CD8-positive, alpha-beta memory T cell (primary cell): ENCODE results near the gene IL3. TPM values are rescaled to one million over a fixed set of nuclear protein-coding genes. Genes with fewer than 3 reads are reported as not detected.
A peak's percentile ranks its signal among the peaks of the same experiment; 100 is the strongest.

Experiments
- CTCF ChIA-PET: fragments of 350-600 bp; sonication (Branson Sonifier 250); formaldehyde crosslinking; loops from one replicate; lab custom pipeline; 2021; ENCODE audit warnings: antibody characterized with exemption; lab: Charles Lee
- POLR2A ChIA-PET: fragments of 350-600 bp; sonication (Branson Sonifier 250); formaldehyde crosslinking; loops from one replicate; lab custom pipeline; 2021; ENCODE audit warnings: antibody characterized with exemption; lab: Charles Lee
- DNase-seq, 5 donors: peaks; one replicate each; pipeline versions ENCODE4 v3.0.0 to v3.0.0-alpha.2; 2020 to 2022; ENCODE audit warnings: mixed read lengths in 1 of 5
- H3K27ac ChIP-seq: one replicate; pipeline ENCODE4 v1.7.0; 2013; ENCODE audit warnings: low read depth, mild to moderate bottlenecking, low read length, moderate library complexity
- H3K27me3 ChIP-seq: 2 replicates; pipeline ENCODE4 v1.7.0; 2013; ENCODE audit warnings: low read length, mild to moderate bottlenecking; ENCODE audit not compliant: insufficient read depth, poor library complexity, severe bottlenecking
- H3K36me3 ChIP-seq: 2 replicates; pipeline ENCODE4 v1.7.0; 2013; ENCODE audit warnings: mild to moderate bottlenecking, low read length, moderate library complexity; ENCODE audit not compliant: insufficient read depth
- H3K4me1 ChIP-seq: 2 replicates; pipeline ENCODE4 v1.7.0; 2013; ENCODE audit warnings: mild to moderate bottlenecking, low read length, moderate library complexity; ENCODE audit not compliant: insufficient read depth
- H3K4me3 ChIP-seq: 2 replicates; pipeline ENCODE4 v1.7.0; 2013; ENCODE audit warnings: mild to moderate bottlenecking, low read length
- H3K9me3 ChIP-seq: 2 replicates; pipeline ENCODE4 v1.7.0; 2013; ENCODE audit warnings: mild to moderate bottlenecking, low read length
- H3K27ac Mint-ChIP-seq, 8 donors: one replicate each; pipeline ENCODE4 v1.8.0; 2020 to 2021; ENCODE audit warnings: mixed read lengths in 8 of 8, mild to moderate bottlenecking in 6 of 8, inconsistent platforms in 3 of 8, moderate library complexity in 3 of 8
- H3K27me3 Mint-ChIP-seq, 2 donors: one replicate each; pipeline ENCODE4 v1.8.0; 2020 to 2021; ENCODE audit warnings: mixed read lengths in 2 of 2, mild to moderate bottlenecking in 1 of 2, moderate library complexity in 1 of 2
- H3K36me3 Mint-ChIP-seq, 3 donors: one replicate each; pipeline ENCODE4 v1.8.0; 2020 to 2021; ENCODE audit warnings: mixed read lengths in 3 of 3, inconsistent platforms in 1 of 3, mild to moderate bottlenecking in 1 of 3
- H3K4me1 Mint-ChIP-seq, 3 donors: one replicate each; pipeline ENCODE4 v1.8.0; 2020 to 2021; ENCODE audit warnings: mixed read lengths in 3 of 3, inconsistent platforms in 1 of 3, mild to moderate bottlenecking in 1 of 3
- H3K4me3 Mint-ChIP-seq, 7 donors: one replicate each; pipeline ENCODE4 v1.8.0; 2020 to 2021; ENCODE audit warnings: mixed read lengths in 7 of 7, mild to moderate bottlenecking in 6 of 7, moderate library complexity in 4 of 7, inconsistent platforms in 2 of 7
- H3K9me3 Mint-ChIP-seq, 5 donors: one replicate each; pipeline ENCODE4 v1.8.0; 2020 to 2022; ENCODE audit warnings: mixed read lengths in 5 of 5, mild to moderate bottlenecking in 3 of 5, moderate library complexity in 2 of 5, inconsistent platforms in 1 of 5
- polyA plus RNA-seq: library from polyadenylated mRNA; unstranded; fragments of 300-500 nt; fragmentation: Illumina TruSeq; gene quantifications from one replicate; pipeline ENCODE4 v1.2.3, GENCODE V29; 2021
- total RNA-seq, 2 experiments: library from RNA; stranded (reverse); gene quantifications; one replicate each; pipeline ENCODE4 v1.2.3, GENCODE V29; 2021

The IL3 gene
- total and polyA plus RNA-seq, 3 experiments from 2014 or later: 69.7 to 71.9 TPM; not detected in 1

- Mint-ChIP-seq H3K27me3 (peaks cover 0 to 5% of the 10 kb centered on the region in 2 donors), H3K4me3 (peak overlapping the region in 3 of 7 donors; percentile 17 to 69 (median 47)), H3K9me3 (no peaks in the 10 kb centered on the region), H3K27ac (peak overlapping the region; percentile 77 to 98 (median 96)), H3K4me1 (peaks cover 52 to 54% (median 52%) of the 10 kb centered on the region in 3 donors), H3K36me3 (no peaks in the 10 kb centered on the region)
- Histone ChIP-seq H3K9me3 (no peaks in the 10 kb centered on the region), H3K4me1 (peaks cover 37% of the 10 kb centered on the region), H3K27ac (peak overlapping the region; percentile 73), H3K27me3 (no peaks in the 10 kb centered on the region), H3K4me3 (no peak overlapping the region), H3K36me3 (no peaks in the 10 kb centered on the region)
- no peak for DNase-seq
- POLR2A ChIA-PET: no interaction called here
- CTCF ChIA-PET: interaction anchor here (1.2 to 1.8 kb wide), 2 partner anchors 49 to 55 kb away, joined by 3 to 6 read pairs; no protein-coding TSS in a partner anchor
Observed at GRCh38 chr5:132055441-132055807, 5.0 kb upstream of the IL3 start.

- Mint-ChIP-seq H3K4me1 (peaks cover 52 to 54% (median 52%) of the 10 kb centered on the region in 3 donors), H3K4me3 (peak overlapping the region in 6 of 7 donors; percentile 17 to 69 (median 50)), H3K36me3 (no peaks in the 10 kb centered on the region), H3K27ac (peak overlapping the region; percentile 77 to 98 (median 96)), H3K27me3 (peaks cover 0 to 5% of the 10 kb centered on the region in 2 donors), H3K9me3 (no peaks in the 10 kb centered on the region)
- ChIA-PET POLR2A (interaction anchor here (0.5 kb wide), 1 partner anchor 419 kb away, joined by 3 read pairs; no protein-coding TSS in a partner anchor), CTCF (interaction anchor here (1.0 to 1.8 kb wide), 3 partner anchors 9 to 55 kb away, joined by 3 to 6 read pairs (median 3); no protein-coding TSS in a partner anchor)
- H3K4me3 ChIP-seq: no peak overlapping the region
- H3K4me1 ChIP-seq: peaks cover 37% of the 10 kb centered on the region
- DNase-seq: peak in 4 of 5 donors; percentile 40 to 78 (median 70)
- H3K27me3 ChIP-seq: no peaks in the 10 kb centered on the region
- H3K27ac ChIP-seq: peak overlapping the region; percentile 73
- no peaks in the 10 kb centered on the region for H3K36me3 ChIP-seq
- H3K9me3 ChIP-seq: no peaks in the 10 kb centered on the region
Observed at GRCh38 chr5:132055808-132056609, 4.4 kb upstream of the IL3 start.

- no peak for DNase-seq
- H3K9me3 ChIP-seq: no peaks in the 10 kb centered on the region
- H3K4me3 ChIP-seq: no peak overlapping the region
- H3K27ac ChIP-seq: peak overlapping the region; percentile 73
- H3K27me3 Mint-ChIP-seq: peaks cover 0 to 5% of the 10 kb centered on the region in 2 donors
- peak overlapping the region in 3 of 7 donors; percentile 47 to 69 (median 62) for H3K4me3 Mint-ChIP-seq
- peak overlapping the region; percentile 77 to 98 (median 96) for H3K27ac Mint-ChIP-seq
- ChIA-PET CTCF (interaction anchor here (1.0 kb wide), 1 partner anchor 9 kb away, joined by 3 read pairs; no protein-coding TSS in a partner anchor), POLR2A (interaction anchor here (0.5 kb wide), 1 partner anchor 420 kb away, joined by 3 read pairs; no protein-coding TSS in a partner anchor)
- peaks cover 37% of the 10 kb centered on the region for H3K4me1 ChIP-seq
- H3K36me3 Mint-ChIP-seq: no peaks in the 10 kb centered on the region
- no peaks in the 10 kb centered on the region for H3K27me3 ChIP-seq
- no peaks in the 10 kb centered on the region for H3K9me3 Mint-ChIP-seq
- no peaks in the 10 kb centered on the region for H3K36me3 ChIP-seq
- H3K4me1 Mint-ChIP-seq: peaks cover 52 to 54% (median 52%) of the 10 kb centered on the region in 3 donors
Observed at GRCh38 chr5:132056610-132057497, 3.6 kb upstream of the IL3 start.

- Histone ChIP-seq H3K27ac (no peak overlapping the region), H3K4me3 (no peak overlapping the region), H3K4me1 (peaks cover 37% of the 10 kb centered on the region), H3K27me3 (no peaks in the 10 kb centered on the region), H3K9me3 (no peaks in the 10 kb centered on the region), H3K36me3 (no peaks in the 10 kb centered on the region)
- H3K36me3 Mint-ChIP-seq: no peaks in the 10 kb centered on the region
- CTCF ChIA-PET: interaction anchor here (1.1 to 1.5 kb wide), 3 partner anchors 76 to 468 kb away, joined by 3 to 4 read pairs (median 4); partner anchors contain the start of gene FNIP1
- H3K27me3 Mint-ChIP-seq: peaks cover 0 to 4% of the 10 kb centered on the region in 2 donors
- no peaks in the 10 kb centered on the region for H3K9me3 Mint-ChIP-seq
- no peak for DNase-seq
- H3K27ac Mint-ChIP-seq: peak overlapping the region; percentile 12 to 98 (median 90)
- POLR2A ChIA-PET: no interaction called here
- peaks cover 52 to 54% (median 52%) of the 10 kb centered on the region in 3 donors for H3K4me1 Mint-ChIP-seq
- peak overlapping the region in 2 of 7 donors; percentile 2 to 59 for H3K4me3 Mint-ChIP-seq
Observed at GRCh38 chr5:132057498-132058255, 2.8 kb upstream of the IL3 start.

- no peaks in the 10 kb centered on the region for H3K9me3 Mint-ChIP-seq
- no peaks in the 10 kb centered on the region for H3K36me3 Mint-ChIP-seq
- no peak for DNase-seq
- peaks cover 56 to 60% (median 58%) of the 10 kb centered on the region in 3 donors for H3K4me1 Mint-ChIP-seq
- peaks cover 0 to 2% of the 10 kb centered on the region in 2 donors for H3K27me3 Mint-ChIP-seq
- peak overlapping the region in 1 of 7 donors; percentile 52 for H3K4me3 Mint-ChIP-seq
- H3K27ac Mint-ChIP-seq: peak overlapping the region in 7 of 8 donors; percentile 35 to 97 (median 72)
- no peak overlapping the region for H3K4me3 ChIP-seq
- no peaks in the 10 kb centered on the region for H3K36me3 ChIP-seq
- no peaks in the 10 kb centered on the region for H3K9me3 ChIP-seq
- CTCF ChIA-PET: interaction anchor here (1.1 to 1.5 kb wide), 3 partner anchors 75 to 469 kb away, joined by 3 to 4 read pairs (median 4); partner anchors contain the start of gene FNIP1
- H3K27ac ChIP-seq: no peak overlapping the region
- no peaks in the 10 kb centered on the region for H3K27me3 ChIP-seq
- H3K4me1 ChIP-seq: peaks cover 37% of the 10 kb centered on the region
- POLR2A ChIA-PET: no interaction called here
Observed at GRCh38 chr5:132058646-132059042, 1.8 kb upstream of the IL3 start.

GRCh38 chr5:132059043-132059695, 1.3 kb upstream of the IL3 start:
- peaks cover 37% of the 10 kb centered on the region for H3K4me1 ChIP-seq
- Mint-ChIP-seq H3K4me3 (peak overlapping the region in 3 of 7 donors; percentile 10 to 52 (median 45)), H3K4me1 (peaks cover 56 to 62% (median 61%) of the 10 kb centered on the region in 3 donors), H3K27me3 (peaks cover 0 to 2% of the 10 kb centered on the region in 2 donors), H3K36me3 (no peaks in the 10 kb centered on the region), H3K9me3 (no peaks in the 10 kb centered on the region), H3K27ac (peak overlapping the region; percentile 35 to 97 (median 71))
- H3K36me3 ChIP-seq: no peaks in the 10 kb centered on the region
- H3K9me3 ChIP-seq: no peaks in the 10 kb centered on the region
- CTCF ChIA-PET: interaction anchor here (1.4 to 6.6 kb wide), 3 partner anchors 75 to 470 kb away, joined by 4 to 46 read pairs (median 4); partner anchors contain the start of gene FNIP1
- no peaks in the 10 kb centered on the region for H3K27me3 ChIP-seq
- no peak overlapping the region for H3K4me3 ChIP-seq
- POLR2A ChIA-PET: no interaction called here
- DNase-seq: peak in 3 of 5 donors; percentile 40 to 66 (median 49)
- no peak overlapping the region for H3K27ac ChIP-seq
